Ectodermal cell (in vitro differentiated cells): ENCODE measurements around the gene TRAPPC6A.

Experiments used
- H3K27ac ChIP-seq: 2 replicates; pipeline ENCODE4 v1.7.0; 2013; ENCODE audit warnings: mild to moderate bottlenecking, low read depth, low read length; ENCODE audit not compliant: insufficient read depth, poor library complexity, severe bottlenecking
- H3K27me3 ChIP-seq: 2 replicates; pipeline ENCODE4 v1.7.0; 2013; ENCODE audit warnings: mild to moderate bottlenecking, low read length; ENCODE audit not compliant: insufficient read depth, control insufficient read depth, poor library complexity, severe bottlenecking
- H3K36me3 ChIP-seq: one replicate; pipeline ENCODE4 v1.7.0; 2013; ENCODE audit warnings: low read length; ENCODE audit not compliant: control insufficient read depth, insufficient read depth
- H3K4me1 ChIP-seq: one replicate; pipeline ENCODE4 v1.7.0; 2013; ENCODE audit warnings: low read length; ENCODE audit not compliant: control insufficient read depth, insufficient read depth
- H3K4me3 ChIP-seq: 2 replicates; pipeline ENCODE4 v1.7.0; 2013; ENCODE audit warnings: low read depth, low read length, control low read depth; ENCODE audit not compliant: insufficient read depth
- H3K9me3 ChIP-seq: 2 replicates; pipeline ENCODE4 v1.7.0; 2013; ENCODE audit warnings: mild to moderate bottlenecking, low read length, moderate library complexity; ENCODE audit not compliant: control insufficient read depth
- whole genome bisulfite sequencing, 2 experiments: methylation state at CpG; one replicate each; pipeline ENCODE4 v1.1.7; 2013; ENCODE audit warnings: missing lambda C conversion rate in 2 of 2; 5-methylcytosine and 5-hydroxymethylcytosine counted together

Gene TRAPPC6A

GRCh38 chr19:45156011-45156630 lies 21.9 kb downstream of the TRAPPC6A start:
- no peak overlapping the region for H3K27ac ChIP-seq
- no peaks in the 10 kb centered on the region for H3K36me3 ChIP-seq
- WGBS, 2 experiments, result 78 to 81% methylated on average over 11 of the region's 11 CpGs
- H3K9me3 ChIP-seq, result no peaks in the 10 kb centered on the region
- no peak overlapping the region for H3K4me3 ChIP-seq
- peaks cover 46% of the 10 kb centered on the region for H3K27me3 ChIP-seq
- peaks cover 8% of the 10 kb centered on the region for H3K4me1 ChIP-seq

DNA sequence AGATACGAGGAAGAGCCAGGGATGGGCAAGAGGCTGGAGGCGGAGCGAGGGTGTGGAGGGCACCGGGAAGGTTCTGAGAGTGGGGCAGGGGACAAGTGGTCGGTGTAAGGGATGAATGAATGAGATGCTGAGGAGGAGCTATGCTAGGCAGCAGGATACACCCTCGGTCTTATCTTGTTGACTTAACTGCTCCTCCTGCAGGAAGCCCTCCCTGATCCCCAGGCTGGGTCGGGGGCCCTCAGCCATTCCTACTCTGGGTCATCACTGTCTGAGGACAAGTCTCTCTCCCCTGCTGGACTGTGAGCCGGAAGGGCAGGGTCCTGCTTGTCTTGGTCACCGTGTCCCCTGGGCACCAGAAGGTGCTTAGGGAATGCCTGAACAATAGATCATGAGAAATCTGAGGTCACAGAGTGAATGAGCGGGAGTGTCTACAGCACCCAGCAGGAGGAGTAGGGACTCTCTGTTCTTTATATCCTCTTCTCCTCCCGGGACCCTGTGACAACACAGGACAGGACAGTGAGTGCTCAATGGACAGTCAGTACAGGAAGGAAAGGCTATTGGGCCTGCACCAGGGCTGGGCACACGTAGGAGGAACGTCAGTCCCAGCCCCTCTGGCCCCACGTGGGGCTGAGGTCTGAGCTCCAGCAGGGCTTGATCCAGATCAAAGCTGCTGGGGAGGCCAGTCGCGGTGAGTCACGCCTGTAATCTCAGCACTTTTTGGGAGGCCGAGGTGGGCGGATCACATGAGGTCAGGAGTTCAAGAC lies 23.8 kb downstream of the TRAPPC6A start:
- peak overlapping the region; percentile 21 for H3K4me3 ChIP-seq
- peaks cover 49% of the 10 kb centered on the region for H3K27me3 ChIP-seq
- H3K4me1 ChIP-seq, result peaks cover 8% of the 10 kb centered on the region
- no peaks in the 10 kb centered on the region for H3K9me3 ChIP-seq
- H3K27ac ChIP-seq, result no peak overlapping the region
- no peaks in the 10 kb centered on the region for H3K36me3 ChIP-seq
- WGBS, 2 experiments, result 50 to 55% methylated on average over 19 of the region's 19 CpGs

GRCh38 chr19:45153339-45154063 lies 24.5 kb downstream of the TRAPPC6A start:
- Histone ChIP-seq H3K4me1 (peaks cover 8% of the 10 kb centered on the region), H3K36me3 (no peaks in the 10 kb centered on the region), H3K27ac (no peak overlapping the region), H3K9me3 (no peaks in the 10 kb centered on the region), H3K27me3 (peaks cover 49% of the 10 kb centered on the region), H3K4me3 (peak overlapping the region; percentile 21)
- 25 to 26% methylated on average over 69 of the region's 69 CpGs for WGBS, 2 experiments

- Histone ChIP-seq H3K4me3 (no peak overlapping the region), H3K27me3 (peaks cover 49% of the 10 kb centered on the region), H3K27ac (no peak overlapping the region), H3K9me3 (no peaks in the 10 kb centered on the region), H3K4me1 (peaks cover 8% of the 10 kb centered on the region), H3K36me3 (no peaks in the 10 kb centered on the region)
- 71% methylated on average over 91 of the region's 91 CpGs for WGBS, 2 experiments
Observed at GRCh38 chr19:45152504-45153338, 25.3 kb downstream of the TRAPPC6A start.

DNA sequence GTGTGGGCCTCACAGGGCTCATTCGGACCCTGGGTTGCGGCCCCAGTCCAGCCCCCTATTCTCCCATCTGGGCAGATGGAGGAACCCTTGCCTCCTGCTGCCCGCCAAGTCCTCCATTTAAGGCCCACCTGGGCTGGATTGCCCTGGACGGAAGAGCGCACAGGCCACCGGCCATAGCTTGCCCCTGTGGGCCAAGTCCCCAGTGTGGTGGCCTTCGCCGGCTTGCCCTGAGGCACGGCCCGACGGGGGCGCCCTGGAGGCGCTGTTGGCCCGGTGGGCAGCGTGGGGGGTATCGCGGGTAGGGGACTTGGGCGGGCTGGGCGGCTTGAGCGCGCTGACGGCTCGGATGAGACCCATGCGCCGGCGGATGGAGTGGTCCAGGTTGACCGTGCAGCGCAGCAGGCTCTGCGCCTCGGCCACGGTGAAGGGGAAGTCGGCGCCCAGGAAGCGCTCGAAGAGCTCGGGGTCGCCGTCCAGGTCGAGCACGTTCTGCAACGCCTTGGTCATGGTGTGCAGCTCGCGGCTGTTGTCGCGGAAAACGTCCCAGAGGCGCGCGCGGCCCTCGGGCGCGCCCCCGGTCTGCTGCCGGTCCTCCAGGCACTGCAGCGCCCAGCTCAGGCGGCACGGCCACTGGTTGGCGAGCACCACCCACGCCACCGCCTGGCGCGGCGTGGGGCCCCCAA lies 26.1 kb downstream of the TRAPPC6A start:
- 78% methylated on average over 64 of the region's 64 CpGs for WGBS, 2 experiments
- no peaks in the 10 kb centered on the region for H3K9me3 ChIP-seq
- H3K4me1 ChIP-seq, result peaks cover 8% of the 10 kb centered on the region
- no peak overlapping the region for H3K27ac ChIP-seq
- peaks cover 49% of the 10 kb centered on the region for H3K27me3 ChIP-seq
- H3K4me3 ChIP-seq, result no peak overlapping the region
- no peaks in the 10 kb centered on the region for H3K36me3 ChIP-seq

GRCh38 chr19:45151320-45151719 lies 26.7 kb downstream of the TRAPPC6A start:
- peaks cover 8% of the 10 kb centered on the region for H3K4me1 ChIP-seq
- H3K4me3 ChIP-seq, result no peak overlapping the region
- no peaks in the 10 kb centered on the region for H3K9me3 ChIP-seq
- WGBS, 2 experiments, result 91 to 92% methylated on average over 7 of the region's 7 CpGs
- no peak overlapping the region for H3K27ac ChIP-seq
- H3K36me3 ChIP-seq, result no peaks in the 10 kb centered on the region
- H3K27me3 ChIP-seq, result peaks cover 49% of the 10 kb centered on the region

DNA sequence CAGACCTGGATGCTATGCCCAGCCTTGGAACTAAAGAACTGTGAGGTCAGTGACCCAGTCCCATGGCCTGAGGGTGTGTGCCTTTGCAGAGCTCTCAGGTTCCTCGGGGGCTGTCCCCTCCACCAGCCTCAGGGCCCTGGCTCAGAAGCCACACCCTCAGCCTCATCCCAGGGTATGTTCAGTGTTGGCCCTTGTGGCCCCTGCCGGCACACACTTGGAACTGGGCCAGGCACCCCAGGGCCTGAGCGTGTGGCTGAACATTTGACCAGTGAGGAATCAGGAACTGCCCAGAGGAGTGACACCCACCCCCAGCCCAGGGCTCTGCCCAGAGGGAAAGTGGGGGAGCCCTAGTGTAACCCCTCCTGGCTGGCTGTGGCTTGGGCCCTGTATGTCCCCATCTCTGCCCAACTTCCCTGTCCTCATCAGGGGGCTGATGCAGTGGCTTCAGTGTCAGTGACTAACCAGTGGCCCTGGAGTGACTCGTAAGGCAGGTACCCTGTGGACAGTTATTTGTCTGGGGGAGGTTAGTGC lies 27.2 kb downstream of the TRAPPC6A start:
- Histone ChIP-seq H3K27me3 (peaks cover 47% of the 10 kb centered on the region), H3K27ac (no peak overlapping the region), H3K9me3 (no peaks in the 10 kb centered on the region), H3K36me3 (no peaks in the 10 kb centered on the region), H3K4me1 (peaks cover 8% of the 10 kb centered on the region), H3K4me3 (no peak overlapping the region)
- 78 to 81% methylated on average over 4 of the region's 4 CpGs for WGBS, 2 experiments

GRCh38 chr19:45150180-45150579 lies 27.9 kb downstream of the TRAPPC6A start:
- H3K36me3 ChIP-seq, result no peaks in the 10 kb centered on the region
- H3K27me3 ChIP-seq, result peaks cover 41% of the 10 kb centered on the region
- H3K27ac ChIP-seq, result no peak overlapping the region
- no peaks in the 10 kb centered on the region for H3K9me3 ChIP-seq
- 92 to 97% methylated on average over 4 of the region's 4 CpGs for WGBS, 2 experiments
- H3K4me1 ChIP-seq, result peaks cover 8% of the 10 kb centered on the region
- no peak overlapping the region for H3K4me3 ChIP-seq

- H3K9me3 ChIP-seq, result no peaks in the 10 kb centered on the region
- H3K4me3 ChIP-seq, result no peak overlapping the region
- peaks cover 4% of the 10 kb centered on the region for H3K4me1 ChIP-seq
- peaks cover 33% of the 10 kb centered on the region for H3K27me3 ChIP-seq
- 91 to 94% methylated on average over 9 of the region's 9 CpGs for WGBS, 2 experiments
- no peaks in the 10 kb centered on the region for H3K36me3 ChIP-seq
- no peak overlapping the region for H3K27ac ChIP-seq
Observed at GRCh38 chr19:45149129-45149528, 28.9 kb downstream of the TRAPPC6A start.
